ENCODE data around the gene GMNN.
"Not testable (repeated sequence)": the region's sequence is repeated elsewhere in the genome, so short reads cannot be mapped to it uniquely, and the experiment has no call there.

The GMNN gene

GRCh38 chr6:24774696-24775519 is at the start of gene GMNN:
GMNN (plus strand) TSS chr6:24774937; CDS start chr6:24777247, 2,310 bp downstream.
- DNase-seq: peak; percentile 92

- DNase-seq: not testable (repeated sequence)
Observed at GRCh38 chr6:24730653-24731052, 44.1 kb upstream of the GMNN start.

GRCh38 chr6:24731456-24732134 is 43.1 kb upstream of the GMNN start:
- not testable (repeated sequence) for DNase-seq

DNA sequence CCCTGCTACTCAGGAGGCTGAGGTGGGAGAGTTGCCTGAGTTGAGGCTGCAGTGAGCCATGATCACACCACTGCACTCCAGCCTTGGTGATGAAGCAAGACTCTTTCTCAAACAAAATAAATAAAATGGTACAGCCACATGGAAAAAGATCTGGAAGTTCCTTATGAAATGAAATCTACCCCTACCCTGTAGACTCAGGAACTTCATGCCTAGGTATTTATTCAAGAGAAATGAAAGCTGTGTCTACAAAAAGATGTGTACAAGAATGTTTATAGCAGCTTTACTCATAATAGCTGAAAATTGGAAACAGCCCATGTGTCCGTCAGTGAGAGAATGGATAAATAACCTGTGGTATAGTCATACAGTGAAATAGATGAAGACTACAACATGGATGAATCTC is 40.6 kb upstream of the GMNN start:
- DNase-seq: no peak

DNA sequence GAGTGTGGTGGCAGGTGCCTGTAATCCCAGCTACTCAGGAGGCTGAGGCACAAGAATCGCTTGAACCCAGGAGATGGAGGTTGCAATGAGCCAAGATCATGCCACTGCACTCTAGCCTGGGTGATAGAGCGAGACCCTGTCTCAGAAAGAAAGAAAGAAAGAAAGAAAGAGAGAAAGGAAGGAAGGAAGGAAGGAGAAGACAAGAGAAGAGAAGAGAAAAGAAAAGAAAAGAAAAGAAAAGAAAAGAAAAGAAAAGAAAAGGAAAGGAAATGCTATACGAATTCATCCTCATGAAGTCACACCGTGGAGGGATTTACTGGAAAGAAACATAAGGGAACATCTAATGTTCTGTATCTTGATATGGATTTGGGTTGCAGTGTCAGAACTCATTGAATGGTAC is 40.0 kb upstream of the GMNN start:
- not testable (repeated sequence) for DNase-seq

GRCh38 chr6:24738741-24739140 is 36.0 kb upstream of the GMNN start:
- DNase-seq: no peak

DNA sequence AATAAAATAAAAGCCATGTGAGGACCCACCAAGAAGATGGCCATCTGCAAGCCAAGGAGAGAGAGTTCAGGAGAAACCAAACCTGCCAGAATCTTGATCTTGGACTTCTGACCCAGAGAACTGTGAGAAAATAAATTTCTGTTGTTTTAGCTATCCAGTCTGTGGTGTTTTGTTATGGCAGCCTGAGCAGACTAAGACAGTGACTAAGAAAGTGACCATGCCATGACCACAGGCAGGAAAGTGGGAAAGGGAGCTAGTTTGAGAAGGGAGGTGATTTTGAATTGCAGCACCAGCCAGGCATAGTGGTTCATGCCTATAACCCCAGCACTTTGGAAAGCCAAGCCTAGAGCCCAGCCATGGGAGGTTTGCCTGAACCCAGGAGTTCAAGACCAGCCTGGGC is 33.9 kb upstream of the GMNN start:
- no peak for DNase-seq

DNA sequence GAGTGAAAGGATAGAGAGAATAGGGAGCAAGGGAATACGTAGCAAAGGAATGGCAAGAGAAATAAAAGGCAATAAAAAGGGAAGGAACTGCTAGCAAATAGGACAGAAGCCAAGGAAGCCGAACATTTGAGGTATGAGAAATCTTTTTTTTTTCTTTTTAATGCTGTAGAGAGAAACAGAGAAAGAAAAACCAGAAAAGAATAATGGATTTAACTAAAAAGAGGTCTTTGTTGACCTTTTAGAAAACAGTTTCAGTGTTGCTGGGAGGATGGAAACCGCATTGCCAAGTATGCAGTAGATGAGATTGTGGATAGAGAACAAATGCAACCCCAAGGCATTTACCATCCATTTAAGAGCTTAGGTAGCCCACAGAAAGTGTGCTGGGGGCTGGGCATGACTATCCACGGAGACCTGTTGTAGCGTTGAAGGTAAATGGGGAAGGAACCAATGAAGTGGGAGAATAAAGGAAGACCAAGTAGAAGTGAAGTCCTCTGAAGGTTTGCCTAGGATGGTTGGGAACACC is 32.5 kb upstream of the GMNN start:
- no peak for DNase-seq

- DNase-seq: peak; percentile 97
Observed at GRCh38 chr6:24743265-24743943, 31.3 kb upstream of the GMNN start.

- DNase-seq: no peak
Observed at GRCh38 chr6:24743944-24744335, 30.8 kb upstream of the GMNN start.

GRCh38 chr6:24744911-24745310 is 29.8 kb upstream of the GMNN start:
- no peak for DNase-seq

DNA sequence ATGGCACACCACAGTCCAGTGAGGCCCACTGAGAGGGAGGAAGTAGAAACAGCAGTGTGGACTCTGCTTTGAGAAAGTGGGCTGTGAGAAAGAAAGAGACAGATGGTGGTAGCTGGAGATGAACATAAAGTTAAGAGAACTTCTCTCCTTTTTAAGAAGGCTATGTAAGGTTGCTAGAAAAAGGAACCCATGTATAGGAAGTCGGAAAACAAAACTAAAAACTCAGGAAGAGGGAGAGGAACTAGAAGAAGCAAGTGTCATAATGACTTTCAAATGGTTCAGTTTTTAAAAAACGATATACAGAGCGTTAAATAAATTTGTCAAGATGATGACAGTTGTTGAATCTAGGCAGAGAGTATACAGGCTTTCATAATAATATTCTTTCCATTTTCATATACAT is 25.4 kb upstream of the GMNN start:
- no peak for DNase-seq

DNA sequence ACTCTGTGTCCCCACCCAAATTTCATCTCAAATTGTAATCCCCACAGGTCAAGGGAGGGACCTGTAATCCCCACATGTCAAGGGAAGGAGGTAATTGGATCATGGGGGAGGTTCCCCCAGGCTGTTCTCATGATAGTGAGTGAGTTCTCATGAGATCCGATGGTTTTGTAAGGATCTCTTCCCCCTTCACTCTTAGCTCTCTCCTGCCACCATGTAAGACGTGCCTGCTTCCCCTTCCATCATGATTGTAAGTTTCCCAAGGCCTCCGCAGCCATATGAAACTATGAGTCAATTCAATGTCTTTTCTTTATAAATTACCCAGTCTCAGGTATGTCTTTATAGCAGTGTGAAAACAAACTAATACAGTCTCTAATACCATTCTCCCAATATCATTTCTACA is 23.9 kb upstream of the GMNN start:
- DNase-seq: not testable (repeated sequence)

DNA sequence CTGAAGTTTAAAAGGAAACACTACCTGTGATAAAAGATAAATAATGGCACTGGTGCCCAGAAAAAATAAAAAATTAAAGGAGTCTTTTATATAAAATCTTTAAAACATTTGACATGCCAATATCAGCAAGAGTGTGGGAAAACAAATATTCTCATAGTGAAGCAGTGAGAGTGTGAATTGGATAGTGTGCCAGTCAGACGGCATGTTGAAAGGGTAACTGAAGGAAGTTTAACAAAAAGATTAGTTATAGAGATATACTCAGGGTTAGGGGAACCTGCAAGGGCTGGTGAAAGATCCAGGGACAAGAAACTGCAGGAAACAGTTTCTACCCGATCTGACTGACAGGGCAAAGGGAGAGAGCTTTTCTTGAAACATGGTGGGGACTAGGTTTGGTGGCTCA is 22.2 kb upstream of the GMNN start:
- no peak for DNase-seq

DNA sequence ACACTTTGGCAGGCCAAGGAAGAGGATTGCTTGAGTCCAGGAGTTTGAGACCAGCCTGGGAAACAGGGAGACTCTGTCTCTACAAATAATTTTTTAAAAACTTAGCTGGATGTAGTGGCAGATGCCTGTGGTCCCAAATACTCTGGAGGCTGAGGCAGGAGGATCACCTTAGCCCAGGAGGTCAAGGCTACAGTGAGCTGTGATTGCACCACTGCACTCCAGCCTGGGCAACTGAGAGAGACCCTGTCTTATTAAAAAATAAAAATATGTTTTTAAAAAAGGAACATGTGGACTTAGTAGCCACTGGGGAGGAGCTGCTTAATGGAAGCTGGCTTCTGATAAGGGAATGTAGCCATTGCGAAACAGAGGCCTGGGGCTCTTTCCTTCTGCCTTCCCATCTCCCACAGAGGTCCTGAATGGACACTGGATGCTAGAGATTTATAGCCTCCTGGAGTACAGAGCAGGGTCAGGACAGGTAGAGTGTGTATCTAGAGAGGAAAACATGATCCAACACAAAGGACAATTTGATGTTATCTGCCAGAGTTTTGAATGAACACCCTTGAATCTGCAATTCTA is 21.7 kb upstream of the GMNN start:
- DNase-seq: no peak

DNA sequence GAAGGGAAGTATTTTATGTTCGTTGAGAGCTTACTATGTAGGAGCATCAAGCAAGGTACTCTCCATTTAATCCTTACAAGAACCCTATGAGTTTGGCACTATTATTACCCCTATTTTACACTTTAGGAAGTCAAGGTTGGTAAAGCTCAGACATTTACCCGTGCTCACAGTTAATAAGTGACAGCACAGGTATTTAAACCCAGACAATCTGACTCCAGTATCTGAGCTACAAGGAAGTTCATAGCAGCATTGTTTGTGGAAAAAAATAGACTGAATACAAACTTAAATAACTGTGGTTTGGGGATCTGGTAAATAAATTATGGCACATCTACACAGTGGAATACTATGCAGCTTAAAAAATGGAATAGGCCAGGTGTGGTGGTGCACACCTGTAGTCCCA is 21.2 kb upstream of the GMNN start:
- DNase-seq: no peak

DNA sequence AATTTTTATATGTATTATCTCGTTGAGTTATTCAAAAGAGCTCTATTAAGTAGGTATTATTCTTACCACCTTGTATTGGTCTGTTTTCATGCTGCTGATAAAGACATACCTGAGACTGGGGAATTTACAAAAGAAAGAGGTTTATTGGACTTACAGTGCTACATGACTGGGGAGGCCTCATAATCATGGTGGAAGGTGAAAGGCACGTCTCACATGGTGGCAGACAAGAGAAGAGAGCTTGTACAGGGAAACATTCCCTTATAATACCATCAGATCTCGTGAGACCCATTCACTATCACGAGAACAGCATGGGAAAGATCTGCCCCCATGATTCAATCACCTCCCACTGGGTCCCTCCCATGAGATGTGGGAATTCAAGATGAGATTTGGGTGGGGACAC is 20.4 kb upstream of the GMNN start:
- not testable (repeated sequence) for DNase-seq

GRCh38 chr6:24755279-24755678 is 19.5 kb upstream of the GMNN start:
- DNase-seq: no peak

- DNase-seq: no peak
Observed at GRCh38 chr6:24757611-24758010, 17.1 kb upstream of the GMNN start.

- DNase-seq: no peak
Observed at GRCh38 chr6:24759718-24760117, 15.0 kb upstream of the GMNN start.

GRCh38 chr6:24760210-24760609 is 14.5 kb upstream of the GMNN start:
- DNase-seq: no peak

GRCh38 chr6:24761193-24761835 is 13.4 kb upstream of the GMNN start:
- no peak for DNase-seq

DNA sequence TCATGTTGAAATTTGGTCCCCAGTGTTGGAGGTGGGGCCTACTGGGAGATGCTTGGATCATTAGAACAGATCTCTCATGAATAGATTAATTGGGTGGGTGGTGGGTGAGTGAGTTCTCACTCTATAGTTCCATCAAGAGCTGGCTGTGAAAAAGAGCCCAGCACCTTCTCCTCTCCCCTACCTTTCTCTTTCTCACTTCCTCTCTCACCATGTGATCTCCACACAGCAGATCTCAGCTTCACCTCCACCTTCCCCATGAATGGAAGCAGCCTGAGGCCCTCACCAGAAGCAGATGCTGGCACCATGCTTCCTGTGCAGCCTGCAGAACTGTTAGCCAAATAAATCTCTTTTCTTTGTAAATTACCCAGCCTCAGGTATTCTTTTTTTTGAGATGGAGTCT is 12.9 kb upstream of the GMNN start:
- DNase-seq: no peak
